AG04450 (cell line): Measurements from ENCODE around the gene CDKL1. TPM values are rescaled to one million over a fixed set of nuclear protein-coding genes. Genes with fewer than 3 reads are reported as not detected.

Source experiments
- CTCF ChIA-PET: fragments of 300-600, 350-600 bp; formaldehyde crosslinking; extraction: SDS; loops from one replicate; lab custom pipeline; 2022; ENCODE audit warnings: antibody characterized with exemption, inconsistent platforms; lab: Charles Lee
- POLR2A ChIA-PET: fragments of 350-600 bp; formaldehyde crosslinking; extraction: SDS; loops from one replicate; lab custom pipeline; 2021; ENCODE audit warnings: antibody characterized with exemption, inconsistent platforms; lab: Yijun Ruan, JAX
- DNase-seq: peaks from one replicate; pipeline ENCODE4 v3.0.0-alpha.2; 2011; ENCODE audit warnings: low read depth, low spot score
- H3K27ac ChIP-seq: one replicate; pipeline ENCODE4 v1.5.1; 2012; ENCODE audit warnings: low read depth, low read length, control low read depth
- H3K27me3 ChIP-seq: one replicate; pipeline ENCODE4 v1.6.0; 2012; ENCODE audit warnings: low read length; ENCODE audit not compliant: control insufficient read depth, insufficient read depth
- H3K4me3 ChIP-seq: 2 replicates; pipeline ENCODE4 v1.5.1; 2011; ENCODE audit warnings: mild to moderate bottlenecking, low read depth, low read length, control low read depth
- H3K9me3 ChIP-seq: 2 replicates; pipeline ENCODE4 v1.5.1; 2012; ENCODE audit warnings: low read length; ENCODE audit not compliant: control insufficient read depth, insufficient read depth
- CTCF ChIP-seq: IDR thresholded peaks from 2 replicates; pipeline ENCODE4 v1.5.1; 2011; ENCODE audit warnings: low read depth, low read length, control low read depth, inconsistent platforms
- polyA plus RNA-seq: library from polyadenylated mRNA; depleted of rRNA; stranded (reverse); fragments of >200 nt; gene quantifications from 2 replicates; pipeline ENCODE4 v1.2.3, GENCODE V29; 2011

CDKL1 gene
- polyA plus RNA-seq, 1 experiment, result 20.1 TPM

- POLR2A ChIA-PET, result interaction anchor here (0.6 to 1.4 kb wide), 6 partner anchors 9 to 109 kb away, joined by 3 to 4 read pairs (median 3); partner anchors contain the start of gene CDKL1
- Histone ChIP-seq H3K27me3 (no peaks in the 10 kb centered on the region), H3K9me3 (no peaks in the 10 kb centered on the region), H3K4me3 (no peak overlapping the region), H3K27ac (peak overlapping the region; percentile 42)
- TF ChIP-seq CTCF, result no peak
- no peak for DNase-seq
- CTCF ChIA-PET, result interaction anchor here (1.0 to 3.0 kb wide), 2 partner anchors 22 to 26 kb away, joined by 3 to 9 read pairs; no protein-coding TSS in a partner anchor
These were observed 52.4 kb downstream of the CDKL1 start for GRCh38 chr14:50344116-50344775.

GRCh38 chr14:50343434-50343833, 53.2 kb downstream of the CDKL1 start:
- POLR2A ChIA-PET, result no interaction called here
- Histone ChIP-seq H3K27me3 (no peaks in the 10 kb centered on the region), H3K4me3 (no peak overlapping the region), H3K27ac (peak overlapping the region; percentile 12), H3K9me3 (no peaks in the 10 kb centered on the region)
- CTCF ChIA-PET, result no interaction called here
- TF ChIP-seq CTCF, result no peak
- DNase-seq, result no peak

- H3K9me3 ChIP-seq, result no peaks in the 10 kb centered on the region
- DNase-seq, result no peak
- H3K4me3 ChIP-seq, result peak overlapping the region; percentile 36
- ChIA-PET POLR2A (no interaction called here), CTCF (interaction anchor here (0.6 to 1.2 kb wide), 2 partner anchors 59 to 243 kb away, joined by 5 to 8 read pairs; no protein-coding TSS in a partner anchor)
- TF ChIP-seq CTCF, result peak; percentile 21; the same call in 1 of the 2 replicates
- peak overlapping the region; percentile 52 for H3K27ac ChIP-seq
- H3K27me3 ChIP-seq, result no peaks in the 10 kb centered on the region
These were observed 54.2 kb downstream of the CDKL1 start for GRCh38 chr14:50342221-50343078.

- CTCF ChIA-PET, result no interaction called here
- POLR2A ChIA-PET, result no interaction called here
- DNase-seq, result no peak
- Histone ChIP-seq H3K4me3 (no peak overlapping the region), H3K9me3 (no peaks in the 10 kb centered on the region), H3K27ac (no peak overlapping the region), H3K27me3 (no peaks in the 10 kb centered on the region)
- peak; percentile 27; the same call in 1 of the 2 replicates for TF ChIP-seq CTCF
These were observed 55.7 kb downstream of the CDKL1 start for GRCh38 chr14:50340963-50341362.
